Osteoblast (primary cell): Measurements from ENCODE around the gene MORN4. TPM values are rescaled to one million over a fixed set of nuclear protein-coding genes. Genes with fewer than 3 reads are reported as not detected.

Source experiments
- DNase-seq: peaks from one replicate; pipeline ENCODE4 v3.0.0; 2011; ENCODE audit warnings: low spot score, mixed read lengths; ENCODE audit not compliant: insufficient read length; ENCODE audit errors: missing footprints
- H2AFZ ChIP-seq: 2 replicates; pipeline ENCODE4 v1.6.0; 2011; ENCODE audit warnings: mild to moderate bottlenecking, low read length
- H3K27ac ChIP-seq: 2 replicates; pipeline ENCODE4 v1.5.1; 2011; ENCODE audit warnings: mild to moderate bottlenecking, low read depth, low read length, moderate library complexity
- H3K27me3 ChIP-seq: 2 replicates; pipeline ENCODE4 v1.6.0; 2012; ENCODE audit warnings: mild to moderate bottlenecking, control low read depth, inconsistent platforms, low read length, moderate library complexity; ENCODE audit not compliant: insufficient read depth
- H3K36me3 ChIP-seq: 2 replicates; pipeline ENCODE4 v1.5.1; 2011; ENCODE audit warnings: mild to moderate bottlenecking, low read length, control low read depth, moderate library complexity; ENCODE audit not compliant: insufficient read depth
- H3K4me1 ChIP-seq: 2 replicates; pipeline ENCODE4 v1.5.1; 2011; ENCODE audit warnings: mild to moderate bottlenecking, low read length, control low read depth, moderate library complexity; ENCODE audit not compliant: insufficient read depth
- H3K4me2 ChIP-seq: 2 replicates; pipeline ENCODE4 v1.6.0; 2011; ENCODE audit warnings: mild to moderate bottlenecking, low read length; ENCODE audit not compliant: insufficient read depth
- H3K4me3 ChIP-seq: fragments of 200-600 bp; sonication (generic); 3 replicates; pipeline ENCODE4 v1.5.1; 2012; ENCODE audit warnings: mild to moderate bottlenecking, low read length, inconsistent platforms; ENCODE audit not compliant: insufficient read depth
- H3K79me2 ChIP-seq: 2 replicates; pipeline ENCODE4 v1.6.0; 2012; ENCODE audit warnings: mild to moderate bottlenecking, low read length, control low read depth, inconsistent platforms; ENCODE audit not compliant: insufficient read depth
- H3K9me3 ChIP-seq: 2 replicates; pipeline ENCODE4 v1.5.1; 2011; ENCODE audit warnings: low read depth, low read length, control low read depth
- H4K20me1 ChIP-seq: 2 replicates; pipeline ENCODE4 v1.6.0; 2012; ENCODE audit warnings: mild to moderate bottlenecking, low read length, control low read depth; ENCODE audit not compliant: insufficient read depth
- CTCF ChIP-seq: IDR thresholded peaks from 2 replicates; pipeline ENCODE4 v1.5.1; 2011; ENCODE audit warnings: mild to moderate bottlenecking, low read depth, low read length, moderate library complexity; ENCODE audit errors: extremely low read depth
- total RNA-seq: library from RNA; depleted of rRNA; stranded (reverse); fragments of >200 nt; gene quantifications from 2 replicates; pipeline ENCODE4 v1.2.3, GENCODE V29; 2012

MORN4 gene
- total RNA-seq, 1 donor = 4.0 TPM

GRCh38 chr10:97587183-97587582 lies 46.1 kb downstream of the MORN4 start:
- no peak for TF ChIP-seq CTCF
- Histone ChIP-seq H3K36me3 (no peaks in the 10 kb centered on the region), H3K27ac (no peak overlapping the region), H3K9me3 (no peaks in the 10 kb centered on the region), H2AFZ (no peak overlapping the region), H3K27me3 (no peaks in the 10 kb centered on the region), H3K4me3 (no peak overlapping the region), H3K79me2 (no peaks in the 10 kb centered on the region), H3K4me2 (no peak overlapping the region), H3K4me1 (peaks cover 10% of the 10 kb centered on the region), H4K20me1 (no peaks in the 10 kb centered on the region)
- DNase-seq = no peak

- no peak for DNase-seq
- TF ChIP-seq CTCF = no peak
- Histone ChIP-seq H4K20me1 (no peaks in the 10 kb centered on the region), H3K4me3 (no peak overlapping the region), H3K4me2 (no peak overlapping the region), H3K9me3 (no peaks in the 10 kb centered on the region), H3K79me2 (no peaks in the 10 kb centered on the region), H3K27me3 (no peaks in the 10 kb centered on the region), H2AFZ (no peak overlapping the region), H3K27ac (no peak overlapping the region), H3K36me3 (no peaks in the 10 kb centered on the region), H3K4me1 (peaks cover 10% of the 10 kb centered on the region)
Observed at GRCh38 chr10:97585439-97585811, 47.9 kb downstream of the MORN4 start.

DNA sequence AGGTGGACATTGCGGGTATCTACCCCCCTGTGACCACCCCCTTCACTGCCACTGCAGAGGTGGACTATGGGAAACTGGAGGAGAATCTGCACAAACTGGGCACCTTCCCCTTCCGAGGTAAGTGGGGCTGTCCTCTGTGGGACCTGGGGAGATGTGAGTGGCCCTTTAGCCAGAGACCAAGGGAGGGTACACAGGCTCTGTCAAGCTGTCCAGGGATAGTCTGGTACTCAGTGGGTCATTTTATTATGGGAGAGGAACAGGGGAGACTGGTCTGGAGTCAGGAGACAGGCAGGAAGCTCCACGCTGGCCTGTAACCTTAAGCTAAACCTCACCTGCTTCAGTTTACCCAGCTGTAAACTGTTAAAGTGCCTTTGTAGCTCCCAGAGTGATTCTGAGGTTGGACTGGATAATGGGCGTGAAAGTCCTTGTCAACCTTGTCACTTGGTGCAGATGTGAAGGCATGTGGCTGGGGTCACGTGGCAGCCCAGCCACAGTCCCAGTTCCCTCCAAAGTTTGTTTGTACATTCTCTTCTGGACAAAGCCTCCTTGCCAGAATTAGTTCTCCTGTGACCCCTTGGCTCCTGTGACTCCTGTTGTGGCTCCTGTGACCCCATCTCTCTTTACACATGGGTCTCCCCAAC lies 48.4 kb downstream of the MORN4 start:
- Histone ChIP-seq H3K4me3 (no peak overlapping the region), H3K36me3 (no peaks in the 10 kb centered on the region), H3K4me1 (peaks cover 10% of the 10 kb centered on the region), H3K79me2 (no peaks in the 10 kb centered on the region), H4K20me1 (no peaks in the 10 kb centered on the region), H3K27me3 (no peaks in the 10 kb centered on the region), H2AFZ (peak overlapping the region; percentile 75), H3K27ac (peak overlapping the region; percentile 36), H3K4me2 (peak overlapping the region; percentile 60), H3K9me3 (no peaks in the 10 kb centered on the region)
- no peak for TF ChIP-seq CTCF
- no peak for DNase-seq

DNA sequence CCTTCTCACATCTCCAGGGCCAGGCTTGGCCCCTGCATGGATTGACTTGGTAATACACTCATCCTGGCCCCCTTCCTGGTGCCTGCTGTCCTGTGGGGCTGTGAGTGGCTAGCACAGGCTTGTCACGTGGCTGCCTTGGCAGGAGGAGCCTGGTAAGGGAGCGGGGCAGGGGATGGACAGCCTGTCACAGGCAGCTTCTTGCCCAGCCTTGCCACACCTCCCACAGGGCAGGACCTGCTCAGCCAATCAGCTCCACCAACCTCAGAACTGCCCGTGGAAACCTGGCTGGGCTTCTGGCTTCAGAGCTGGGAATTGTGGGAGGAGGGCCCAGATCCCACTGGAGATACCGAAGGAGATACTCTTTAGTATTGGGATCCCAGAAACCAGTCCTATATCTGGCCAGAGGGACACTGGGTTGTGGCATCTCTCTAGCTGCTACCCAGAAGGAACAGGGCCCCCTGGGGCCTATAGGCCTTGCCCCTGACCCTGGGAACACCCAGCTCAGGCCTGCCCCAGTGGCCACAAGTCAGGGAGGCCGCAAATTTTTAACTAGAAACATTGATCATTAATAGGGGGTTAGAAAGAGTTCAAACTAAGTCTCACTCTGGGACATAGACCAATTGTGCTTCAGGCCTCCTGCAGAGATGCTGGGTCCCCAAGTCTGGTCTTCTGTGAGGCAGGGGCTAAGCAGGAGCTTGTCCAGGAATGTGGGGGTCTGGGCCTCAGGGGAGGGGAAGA lies 49.1 kb downstream of the MORN4 start, which contains the start of gene HOGA1:
TSS of gene HOGA1 (plus strand) at position 330 of the 738 bp plus-strand sequence. CDS start at position 645, 315 bp downstream.
- peak; percentile 98 for DNase-seq
- TF ChIP-seq CTCF = no peak
- Histone ChIP-seq H3K27me3 (no peaks in the 10 kb centered on the region), H3K4me3 (peak within 1 kb of the TSS; percentile 30), H3K79me2 (no peaks in the 10 kb centered on the region), H3K27ac (peak within 1 kb of the TSS; percentile 36), H3K36me3 (no peaks in the 10 kb centered on the region), H3K4me1 (peaks cover 10% of the 10 kb centered on the region), H4K20me1 (no peaks in the 10 kb centered on the region), H3K4me2 (peak within 1 kb of the TSS; percentile 60), H2AFZ (peak within 1 kb of the TSS; percentile 75), H3K9me3 (no peaks in the 10 kb centered on the region)
